Retina (tissue), 1 donor: ENCODE results near the gene LDHAL6A.
"Not testable (repeated sequence)": the region's sequence is repeated elsewhere in the genome, so short reads cannot be mapped to it uniquely, and the experiment has no call there.

Experiments
- DNase-seq: peaks from one replicate; pipeline ENCODE4 v3.0.0-alpha.2; 2016

Gene LDHAL6A

DNA sequence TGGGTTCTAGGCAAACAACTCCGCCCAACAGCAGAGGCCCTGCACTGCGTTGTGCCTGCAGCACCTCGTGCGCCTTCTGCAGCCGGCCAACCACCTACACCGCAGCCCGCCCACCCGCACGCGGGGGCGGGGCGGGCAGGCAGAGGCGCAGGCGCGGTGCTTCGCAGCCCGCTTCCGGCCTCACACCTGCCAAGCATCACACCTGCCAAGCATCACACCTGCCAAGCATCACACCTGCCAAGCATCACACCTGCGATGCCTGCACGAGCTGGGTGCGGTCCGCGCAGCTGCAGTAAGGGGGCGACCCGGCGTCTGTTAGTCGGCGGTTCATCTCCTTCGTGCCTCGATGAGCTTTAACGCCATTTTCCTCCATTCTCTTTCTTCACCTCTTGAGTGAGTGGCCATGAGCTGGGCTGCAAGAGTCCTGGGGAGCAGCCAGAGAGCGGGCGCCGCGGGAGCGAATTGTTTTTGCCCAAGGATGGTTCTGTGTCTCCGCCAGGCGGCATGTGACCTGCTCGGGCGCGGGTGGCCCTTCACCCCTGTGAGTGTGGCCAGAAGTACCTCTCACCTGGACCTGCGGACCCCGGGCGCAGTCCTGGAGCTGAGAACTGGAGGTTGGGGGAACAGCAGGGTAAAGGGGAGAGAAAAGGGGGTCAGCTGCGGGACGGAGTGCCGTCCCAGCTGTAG is at the start of gene LDHAL6A:
LDHAL6A (plus strand) TSS at position 171 of the 687 bp plus-strand sequence. CDS start 825 bp downstream, outside the sequence.
- DNase-seq, result peak; percentile 10

DNA sequence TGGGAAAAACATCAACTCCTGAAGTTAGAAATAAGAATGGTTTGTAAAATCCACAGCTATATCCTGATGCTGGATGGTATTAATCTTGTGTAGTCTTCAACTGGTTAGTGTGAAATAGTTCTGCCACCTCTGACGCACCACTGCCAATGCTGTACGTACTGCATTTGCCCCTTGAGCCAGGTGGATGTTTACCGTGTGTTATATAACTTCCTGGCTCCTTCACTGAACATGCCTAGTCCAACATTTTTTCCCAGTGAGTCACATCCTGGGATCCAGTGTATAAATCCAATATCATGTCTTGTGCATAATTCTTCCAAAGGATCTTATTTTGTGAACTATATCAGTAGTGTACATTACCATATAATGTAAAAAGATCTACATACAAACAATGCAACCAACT is 48.3 kb upstream of the LDHAL6A start:
- DNase-seq, result not testable (repeated sequence)

DNA sequence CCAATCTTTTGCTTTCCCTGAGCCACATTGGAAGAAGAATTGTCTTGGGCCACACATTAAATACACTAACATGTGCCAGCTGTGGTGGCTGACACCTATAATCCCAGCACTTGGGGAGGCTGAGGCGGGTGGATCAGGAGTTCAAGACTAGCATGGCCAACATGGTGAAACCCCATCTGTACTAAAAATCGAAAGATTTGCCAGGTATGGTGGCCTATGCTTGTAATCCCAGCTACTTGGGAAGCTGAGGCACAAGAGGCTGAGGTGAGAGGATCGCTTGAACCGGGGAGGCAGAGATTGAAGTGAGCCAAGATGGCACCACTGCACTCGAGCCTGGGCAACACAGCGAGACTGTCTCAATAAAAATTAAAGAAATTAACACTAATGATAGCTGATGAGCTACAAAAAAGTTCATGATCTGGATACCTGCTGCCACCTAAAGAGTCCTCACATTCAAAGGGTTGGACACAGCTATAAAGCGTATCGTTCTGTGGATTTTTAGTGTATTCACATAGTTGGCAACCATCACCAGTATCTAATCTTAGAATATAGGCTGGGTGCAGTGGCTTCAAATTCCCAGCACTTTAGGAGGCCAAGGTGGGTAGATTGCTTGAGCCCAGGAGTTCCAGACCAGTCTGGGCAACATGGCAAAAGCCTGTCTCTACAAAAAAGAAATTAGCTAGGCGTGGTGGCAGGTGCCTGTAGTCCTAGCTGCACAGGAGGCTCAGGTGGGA is 46.9 kb upstream of the LDHAL6A start:
- no peak for DNase-seq

DNA sequence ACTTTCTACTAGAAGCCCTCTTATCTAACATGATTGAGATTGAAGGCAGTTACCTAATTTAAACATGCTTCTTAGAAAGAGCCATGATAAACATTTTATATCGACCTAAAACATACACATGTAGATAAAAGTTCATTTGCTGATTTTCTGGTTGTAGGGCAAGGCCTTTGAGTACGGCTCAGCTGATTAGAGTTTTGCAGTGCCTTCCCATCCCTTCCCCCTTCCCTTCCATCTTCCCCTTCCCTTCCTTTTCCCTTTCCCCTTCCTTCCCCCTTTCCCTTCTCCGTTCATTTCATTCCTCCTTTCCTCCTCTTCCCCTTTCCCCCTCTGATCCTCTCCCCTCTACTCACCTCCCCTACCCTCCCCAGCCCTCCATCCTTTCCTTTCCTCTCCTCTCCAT is 39.2 kb upstream of the LDHAL6A start:
- DNase-seq, result no peak

- DNase-seq, result no peak
These were observed 36.6 kb upstream of the LDHAL6A start for GRCh38 chr11:18419040-18419439.

GRCh38 chr11:18420067-18420466 is 35.6 kb upstream of the LDHAL6A start:
- no peak for DNase-seq

DNA sequence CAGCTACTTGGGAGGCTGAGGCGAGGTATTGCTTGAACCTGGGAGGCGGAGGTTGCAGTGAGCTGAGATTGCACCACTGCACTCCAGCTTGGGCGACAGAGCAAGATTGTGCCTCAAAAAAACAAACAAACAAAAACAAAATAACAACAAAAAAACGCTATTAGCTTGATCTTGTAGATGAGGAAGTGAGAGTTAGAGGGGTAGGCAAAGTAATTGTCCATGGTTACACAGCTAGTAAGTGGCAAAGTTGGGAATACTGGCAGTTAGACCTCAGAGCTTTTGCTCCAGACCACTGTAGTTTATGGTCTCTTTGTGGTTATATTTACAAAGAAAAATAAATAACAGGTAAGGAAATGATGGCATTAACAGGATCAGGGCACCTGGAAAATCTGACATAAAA is 28.4 kb upstream of the LDHAL6A start:
- no peak for DNase-seq

- no peak for DNase-seq
These were observed 26.3 kb upstream of the LDHAL6A start for GRCh38 chr11:18429332-18429731.

- DNase-seq, result no peak
These were observed 17.0 kb upstream of the LDHAL6A start for GRCh38 chr11:18438691-18439090.

GRCh38 chr11:18449251-18449650 is 6.4 kb upstream of the LDHAL6A start:
- DNase-seq, result no peak

DNA sequence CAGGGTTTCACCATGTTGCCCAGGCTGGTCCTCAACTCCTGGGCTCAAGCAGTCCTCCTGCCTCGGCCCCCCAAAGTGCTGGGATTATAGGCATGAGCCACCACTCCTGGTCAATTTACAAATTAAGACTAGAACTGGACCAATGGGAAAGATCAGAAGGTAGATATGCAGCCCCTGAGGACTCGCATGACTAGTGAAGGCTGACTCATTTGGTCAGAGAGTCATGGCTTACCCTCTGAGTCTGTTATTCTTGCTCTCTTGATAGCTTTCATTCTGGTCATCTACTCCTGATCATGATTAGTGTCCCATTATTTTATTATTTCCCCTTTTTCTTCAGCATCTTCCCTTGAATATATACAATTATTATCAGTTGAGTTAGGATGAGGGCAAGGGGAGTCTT is 2.7 kb upstream of the LDHAL6A start:
- DNase-seq, result no peak

DNA sequence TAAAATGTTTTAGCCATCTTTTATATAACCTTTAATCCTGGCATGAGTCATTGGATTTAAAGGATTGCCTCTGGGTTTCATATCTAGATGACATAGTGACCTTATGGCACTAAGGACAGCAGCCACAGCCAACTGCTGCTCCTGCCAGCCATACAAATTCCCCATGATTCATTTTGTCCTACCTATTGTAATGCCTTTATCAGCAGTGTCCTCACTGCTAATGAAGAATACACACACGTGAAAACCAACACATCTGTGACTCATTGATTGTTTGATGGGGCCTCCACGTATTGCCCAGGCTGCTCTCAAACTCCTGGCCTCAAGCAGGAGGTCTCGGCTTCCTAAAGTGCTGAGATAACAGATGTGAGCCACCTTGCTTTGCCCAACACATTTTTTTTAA is 1.8 kb downstream of the LDHAL6A start:
- DNase-seq, result no peak

GRCh38 chr11:18459634-18460033 is 4.0 kb downstream of the LDHAL6A start:
- DNase-seq, result no peak

DNA sequence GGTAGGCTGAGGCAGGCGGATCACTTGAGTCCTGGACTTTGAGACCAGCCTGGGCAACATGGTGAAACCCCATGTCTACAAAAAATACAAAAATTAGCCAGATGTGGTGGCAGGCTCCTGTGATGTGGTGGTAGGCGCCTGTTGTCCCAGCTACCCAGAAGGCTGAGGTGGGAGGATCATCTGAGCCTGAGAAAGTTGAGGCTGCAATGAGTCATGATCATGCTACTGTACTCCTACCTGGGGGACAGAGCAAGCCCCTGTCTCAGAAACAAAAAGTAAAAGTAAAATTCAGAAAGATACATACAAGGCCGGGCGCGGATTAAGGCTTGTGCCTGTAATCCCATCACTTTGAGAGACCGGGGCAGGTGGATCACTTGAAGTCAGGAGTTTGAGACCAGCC is 6.3 kb downstream of the LDHAL6A start:
- DNase-seq, result no peak

DNA sequence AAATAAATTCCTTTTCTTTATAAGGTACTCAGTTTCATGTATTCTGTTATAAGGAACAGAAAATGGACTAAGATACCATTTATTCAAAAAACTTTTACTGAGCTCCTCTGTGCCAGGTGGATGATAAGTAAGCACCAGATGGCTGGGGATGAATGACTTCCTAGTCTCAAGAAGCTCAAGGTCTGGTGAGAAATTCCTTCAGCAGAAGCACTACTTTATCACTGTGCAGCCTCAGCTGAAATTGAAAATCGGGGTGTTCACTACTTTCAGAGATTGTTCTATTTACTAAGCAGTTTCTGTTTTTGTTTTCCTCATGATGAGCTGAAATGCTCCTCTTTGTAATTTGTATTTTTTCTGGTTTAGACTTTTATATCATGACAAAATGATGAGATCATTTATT is 7.8 kb downstream of the LDHAL6A start:
- DNase-seq, result no peak

GRCh38 chr11:18466402-18466801 is 10.7 kb downstream of the LDHAL6A start:
- no peak for DNase-seq

DNA sequence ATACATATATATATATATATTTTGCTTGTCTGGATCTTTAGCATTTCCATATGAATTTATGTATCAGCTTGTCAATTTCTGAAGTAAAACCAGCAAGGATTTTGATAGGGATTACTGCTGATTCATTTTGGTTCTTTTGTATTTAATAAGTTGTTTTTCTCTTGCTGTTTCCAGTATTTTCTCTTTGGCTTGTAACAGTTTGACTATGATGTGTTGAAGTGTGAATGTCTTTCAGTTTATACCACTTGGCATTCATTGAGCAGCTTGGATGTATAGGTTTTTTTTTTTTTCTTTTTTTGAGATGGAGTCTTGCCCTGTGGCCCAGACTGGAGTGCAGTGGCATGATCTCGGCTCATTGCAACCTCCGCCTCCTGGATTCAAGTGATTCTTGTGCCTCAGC is 12.4 kb downstream of the LDHAL6A start:
- no peak for DNase-seq

DNA sequence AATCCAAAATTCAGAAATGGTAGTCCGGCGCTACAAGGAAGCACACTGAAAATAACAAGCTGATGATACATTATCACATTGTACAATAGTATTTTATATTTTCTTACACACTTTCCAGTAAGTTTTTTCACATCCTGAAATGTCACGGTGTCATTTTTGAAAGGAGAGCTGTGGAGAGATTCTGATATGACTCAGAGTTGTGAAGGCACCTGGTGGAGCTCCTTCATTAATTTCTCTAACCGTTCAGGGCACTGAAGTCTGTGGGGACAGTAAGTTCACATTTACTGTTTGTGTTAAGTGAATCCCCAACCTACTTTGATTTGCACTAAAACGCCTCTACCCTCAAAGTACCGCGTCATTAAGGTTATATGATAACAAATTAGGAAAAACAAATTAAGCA is 13.3 kb downstream of the LDHAL6A start:
- no peak for DNase-seq

DNA sequence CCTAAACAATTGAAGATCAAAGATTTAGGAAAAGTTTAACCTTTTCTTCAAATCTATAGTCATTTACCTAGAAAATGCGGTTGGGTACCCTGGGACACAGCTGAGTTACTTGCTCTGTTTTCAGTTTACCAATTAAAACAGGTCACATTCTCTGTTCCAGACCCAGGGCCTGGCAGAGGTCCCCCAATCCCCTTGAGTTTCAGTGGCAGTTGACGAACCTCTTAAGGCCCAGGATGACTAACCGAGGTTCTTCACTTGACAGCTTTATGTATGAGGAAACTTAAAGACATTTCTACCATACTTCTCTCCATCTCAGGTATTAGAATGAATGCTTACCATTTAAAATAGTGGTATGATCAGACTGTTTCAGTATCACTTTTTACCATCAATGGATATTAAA is 16.3 kb downstream of the LDHAL6A start:
- DNase-seq, result no peak

DNA sequence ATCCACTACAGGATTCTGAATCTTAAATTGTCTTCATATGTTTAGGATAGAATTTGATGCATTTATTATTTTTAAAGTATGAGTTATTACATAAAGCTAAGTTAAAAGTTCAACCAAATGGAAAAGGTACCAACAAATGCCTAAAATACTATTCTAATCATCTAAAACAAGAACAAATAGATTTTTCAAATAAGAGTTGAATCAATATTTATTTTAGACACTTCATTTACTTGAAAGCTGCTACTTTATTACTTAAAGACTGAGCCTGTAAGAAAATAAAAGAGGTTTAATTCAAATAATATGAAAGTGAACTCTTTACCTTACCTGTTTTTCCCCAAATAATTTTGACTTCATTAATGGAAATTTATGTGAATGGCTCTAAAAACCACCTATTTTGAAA is 16.9 kb downstream of the LDHAL6A start:
- DNase-seq, result no peak

- no peak for DNase-seq
These were observed 23.4 kb downstream of the LDHAL6A start for GRCh38 chr11:18479063-18479462.

GRCh38 chr11:18485913-18486528 is 30.4 kb downstream of the LDHAL6A start:
- DNase-seq, result no peak

- DNase-seq, result no peak
These were observed 34.7 kb downstream of the LDHAL6A start for GRCh38 chr11:18490319-18490718.
